Left forelimb (tissue), 1 donor: Measurements from ENCODE around the gene RFTN1.

ENCODE experiments used
- DNase-seq: peaks from one replicate; pipeline ENCODE4 v3.0.0-alpha.2; 2018; ENCODE audit warnings: low spot score

RFTN1 gene

GRCh38 chr3:16357186-16358121 is 156.0 kb downstream of the RFTN1 start:
- no peak for DNase-seq

- no peak for DNase-seq
These were observed 157.7 kb downstream of the RFTN1 start for GRCh38 chr3:16355828-16356227.

- DNase-seq = no peak
These were observed 159.2 kb downstream of the RFTN1 start for GRCh38 chr3:16354291-16354690.

- no peak for DNase-seq
These were observed 161.1 kb downstream of the RFTN1 start for GRCh38 chr3:16352428-16352827.

- DNase-seq = no peak
These were observed 162.7 kb downstream of the RFTN1 start for GRCh38 chr3:16350597-16351318.

GRCh38 chr3:16349986-16350596 is 163.4 kb downstream of the RFTN1 start:
- no peak for DNase-seq

- DNase-seq = no peak
These were observed 166.0 kb downstream of the RFTN1 start for GRCh38 chr3:16347548-16347947.

- DNase-seq = no peak
These were observed 167.0 kb downstream of the RFTN1 start for GRCh38 chr3:16346413-16347081.

- no peak for DNase-seq
These were observed 170.4 kb downstream of the RFTN1 start for GRCh38 chr3:16343101-16343500.

GRCh38 chr3:16338999-16339398 is 174.5 kb downstream of the RFTN1 start:
- DNase-seq = no peak

- no peak for DNase-seq
These were observed 175.5 kb downstream of the RFTN1 start for GRCh38 chr3:16337856-16338540.

- no peak for DNase-seq
These were observed 176.7 kb downstream of the RFTN1 start for GRCh38 chr3:16336825-16337224.

- DNase-seq = no peak
These were observed 177.5 kb downstream of the RFTN1 start for GRCh38 chr3:16335772-16336645.

- DNase-seq = no peak
These were observed 178.2 kb downstream of the RFTN1 start for GRCh38 chr3:16335333-16335732.

GRCh38 chr3:16334909-16335308 is 178.6 kb downstream of the RFTN1 start:
- no peak for DNase-seq

GRCh38 chr3:16332904-16333426 is 180.5 kb downstream of the RFTN1 start:
- no peak for DNase-seq

- DNase-seq = no peak
These were observed 182.1 kb downstream of the RFTN1 start for GRCh38 chr3:16331319-16331883.

- DNase-seq = no peak
These were observed 183.1 kb downstream of the RFTN1 start for GRCh38 chr3:16330351-16330750.

GRCh38 chr3:16329826-16330129 is 183.7 kb downstream of the RFTN1 start:
- DNase-seq = no peak
